GM23338 (cell line): Measurements from ENCODE around the gene ERP27. TPM values are rescaled to one million over a fixed set of nuclear protein-coding genes. Genes with fewer than 3 reads are reported as not detected.

Source experiments
- ATAC-seq: fragments of 200-7000 bp; cut with Tn5 transposase; 3 replicates; pipeline ENCODE4 v1.9.1; 2020
- DNase-seq: peaks from one replicate; pipeline ENCODE4 v3.0.0-alpha.2; 2015; ENCODE audit warnings: low spot score
- H2AFZ ChIP-seq: fragments of 200-600 bp; sonication (generic); 2 replicates; pipeline ENCODE4 v1.8.0; 2016; ENCODE audit warnings: antibody characterized with exemption, mild to moderate bottlenecking, moderate library complexity
- H3F3A ChIP-seq: fragments of 200-600 bp; sonication (generic); replicated peaks from 2 replicates; pipeline ENCODE4 v1.8.0; 2017; ENCODE audit warnings: antibody characterized with exemption, mixed run types, low read depth
- H3K27ac ChIP-seq: fragments of 200-600 bp; sonication (generic); 2 replicates; pipeline ENCODE4 v1.6.1; 2016; ENCODE audit warnings: low read depth
- H3K27me3 ChIP-seq: fragments of 200-600 bp; sonication (generic); 2 replicates; pipeline ENCODE4 v1.8.0; 2016; ENCODE audit warnings: mild to moderate bottlenecking, mixed run types, moderate library complexity; ENCODE audit not compliant: insufficient read depth
- H3K36me3 ChIP-seq: fragments of 200-600 bp; sonication (generic); 2 replicates; pipeline ENCODE4 v1.8.0; 2016; ENCODE audit warnings: mild to moderate bottlenecking; ENCODE audit not compliant: insufficient read depth
- H3K4me1 ChIP-seq: fragments of 200-600 bp; sonication (generic); 2 replicates; pipeline ENCODE4 v1.8.0; 2016; ENCODE audit warnings: mild to moderate bottlenecking, moderate library complexity; ENCODE audit not compliant: insufficient read depth
- H3K4me2 ChIP-seq: fragments of 200-600 bp; sonication (generic); 2 replicates; pipeline ENCODE4 v1.7.1; 2017; ENCODE audit warnings: mixed run types
- H3K4me3 ChIP-seq: fragments of 200-600 bp; sonication (generic); 2 replicates; pipeline ENCODE4 v1.6.1; 2016; ENCODE audit warnings: mixed run types
- H3K79me2 ChIP-seq: fragments of 200-600 bp; sonication (generic); replicated peaks from 2 replicates; pipeline ENCODE4 v1.8.0; 2017; ENCODE audit warnings: mild to moderate bottlenecking; ENCODE audit not compliant: insufficient read depth
- H3K9me2 ChIP-seq: fragments of 200-600 bp; sonication (generic); 2 replicates; pipeline ENCODE4 v1.8.0; 2017; ENCODE audit not compliant: insufficient read depth
- H4K20me1 ChIP-seq: fragments of 200-600 bp; sonication (generic); replicated peaks from 2 replicates; pipeline ENCODE4 v1.8.0; 2017; ENCODE audit warnings: mild to moderate bottlenecking; ENCODE audit not compliant: insufficient read depth
- H3K27ac Mint-ChIP-seq: 2 replicates; pipeline ENCODE4 v1.8.0; 2020; ENCODE audit warnings: inconsistent platforms, mild to moderate bottlenecking, moderate library complexity, mixed read lengths
- H3K27me3 Mint-ChIP-seq: 3 replicates; pipeline ENCODE4 v1.8.0; 2022; ENCODE audit warnings: low read depth, mild to moderate bottlenecking, moderate library complexity, mixed read lengths, inconsistent platforms; ENCODE audit not compliant: insufficient read depth, poor library complexity
- H3K36me3 Mint-ChIP-seq: 3 replicates; pipeline ENCODE4 v1.8.0; 2021; ENCODE audit warnings: low read depth, mild to moderate bottlenecking, inconsistent platforms, moderate library complexity, mixed read lengths
- H3K4me1 Mint-ChIP-seq: 3 replicates; pipeline ENCODE4 v1.8.0; 2020; ENCODE audit warnings: mild to moderate bottlenecking, inconsistent platforms, mixed read lengths
- H3K4me3 Mint-ChIP-seq: 3 replicates; pipeline ENCODE4 v1.8.0; 2021; ENCODE audit warnings: moderate library complexity, mild to moderate bottlenecking, inconsistent platforms, mixed read lengths
- H3K9me3 Mint-ChIP-seq: 3 replicates; pipeline ENCODE4 v1.8.0; 2020; ENCODE audit warnings: moderate library complexity, mild to moderate bottlenecking, inconsistent platforms, mixed read lengths
- CREB1 ChIP-seq: fragments of 250-450 bp; sonication (Bioruptor Pico); IDR thresholded peaks from 2 replicates; pipeline ENCODE4 v1.5.0; 2020; ENCODE audit warnings: low read depth, mild to moderate bottlenecking, moderate library complexity
- EZH2phosphoT487 ChIP-seq: fragments of 200-600 bp; sonication (generic); IDR thresholded peaks from one replicate; pipeline ENCODE4 v1.8.1; 2018; ENCODE audit warnings: antibody characterized with exemption; ENCODE audit not compliant: unreplicated experiment
- JUNB ChIP-seq: IDR thresholded peaks from one replicate; pipeline ENCODE4 v1.6.1; 2016; ENCODE audit warnings: antibody characterized with exemption; ENCODE audit not compliant: unreplicated experiment
- NANOG ChIP-seq: IDR thresholded peaks from 2 replicates; pipeline ENCODE4 v1.6.1; 2016; ENCODE audit warnings: antibody characterized with exemption, borderline replicate concordance
- REST ChIP-seq: IDR thresholded peaks from one replicate; pipeline ENCODE4 v1.6.1; 2018; ENCODE audit warnings: antibody characterized with exemption; ENCODE audit not compliant: unreplicated experiment
- ZNF331 ChIP-seq: fragments of 250-450 bp; sonication (Bioruptor Pico); IDR thresholded peaks from 2 replicates; pipeline ENCODE4 v1.5.0; 2020; ENCODE audit warnings: low read depth, mild to moderate bottlenecking, moderate library complexity
- polyA plus RNA-seq: library from polyadenylated mRNA; unstranded; fragments of >200 nt; fragmentation: Nextera tagmentation; extraction: Ambion mirVana; gene quantifications from 2 replicates; pipeline ENCODE4 v1.2.1, GENCODE V29; 2016
- total RNA-seq: library from RNA; depleted of rRNA; stranded (reverse); fragments of >200 nt; shearing (Covaris generic); gene quantifications from 2 replicates; pipeline ENCODE4 v1.2.3, GENCODE V29; 2014
- TF ChIP-seq, protein P1 (sequence below): fragments of 250-450 bp; sonication (Bioruptor Pico); IDR thresholded peaks from 2 replicates; pipeline ENCODE4 v1.5.0; 2020; ENCODE audit warnings: mild to moderate bottlenecking, moderate library complexity

The ERP27 gene
- total and polyA plus RNA-seq, 2 experiments from 2014 or later = not detected

- no peaks in the 10 kb centered on the region for H3F3A ChIP-seq
- H3K36me3 Mint-ChIP-seq = no peaks in the 10 kb centered on the region
- no peak overlapping the region for H3K4me3 Mint-ChIP-seq
- no peaks in the 10 kb centered on the region for H3K27me3 ChIP-seq
- peaks cover 18% of the 10 kb centered on the region for H3K4me1 Mint-ChIP-seq
- H3K27me3 Mint-ChIP-seq = no peaks in the 10 kb centered on the region
- H3K4me3 ChIP-seq = no peak overlapping the region
- no peak overlapping the region for H3K27ac ChIP-seq
- DNase-seq (peak; percentile 29), ATAC-seq (peak; percentile 77)
- H3K36me3 ChIP-seq = no peaks in the 10 kb centered on the region
- peak overlapping the region; percentile 50; the same call in 1 of the 2 replicates for H2AFZ ChIP-seq
- peak overlapping the region; percentile 50; the same call in 1 of the 2 replicates for H3K4me2 ChIP-seq
- H3K79me2 ChIP-seq = no peaks in the 10 kb centered on the region
- no peaks in the 10 kb centered on the region for H3K4me1 ChIP-seq
- TF ChIP-seq NANOG = no peak
- TF ChIP-seq JUNB = no peak
- TF ChIP-seq EZH2phosphoT487 = no peak
- no peak for TF ChIP-seq CREB1 (CRISPR knock-in tag)
- TF ChIP-seq REST = no peak
- TF ChIP-seq, protein P1, sequence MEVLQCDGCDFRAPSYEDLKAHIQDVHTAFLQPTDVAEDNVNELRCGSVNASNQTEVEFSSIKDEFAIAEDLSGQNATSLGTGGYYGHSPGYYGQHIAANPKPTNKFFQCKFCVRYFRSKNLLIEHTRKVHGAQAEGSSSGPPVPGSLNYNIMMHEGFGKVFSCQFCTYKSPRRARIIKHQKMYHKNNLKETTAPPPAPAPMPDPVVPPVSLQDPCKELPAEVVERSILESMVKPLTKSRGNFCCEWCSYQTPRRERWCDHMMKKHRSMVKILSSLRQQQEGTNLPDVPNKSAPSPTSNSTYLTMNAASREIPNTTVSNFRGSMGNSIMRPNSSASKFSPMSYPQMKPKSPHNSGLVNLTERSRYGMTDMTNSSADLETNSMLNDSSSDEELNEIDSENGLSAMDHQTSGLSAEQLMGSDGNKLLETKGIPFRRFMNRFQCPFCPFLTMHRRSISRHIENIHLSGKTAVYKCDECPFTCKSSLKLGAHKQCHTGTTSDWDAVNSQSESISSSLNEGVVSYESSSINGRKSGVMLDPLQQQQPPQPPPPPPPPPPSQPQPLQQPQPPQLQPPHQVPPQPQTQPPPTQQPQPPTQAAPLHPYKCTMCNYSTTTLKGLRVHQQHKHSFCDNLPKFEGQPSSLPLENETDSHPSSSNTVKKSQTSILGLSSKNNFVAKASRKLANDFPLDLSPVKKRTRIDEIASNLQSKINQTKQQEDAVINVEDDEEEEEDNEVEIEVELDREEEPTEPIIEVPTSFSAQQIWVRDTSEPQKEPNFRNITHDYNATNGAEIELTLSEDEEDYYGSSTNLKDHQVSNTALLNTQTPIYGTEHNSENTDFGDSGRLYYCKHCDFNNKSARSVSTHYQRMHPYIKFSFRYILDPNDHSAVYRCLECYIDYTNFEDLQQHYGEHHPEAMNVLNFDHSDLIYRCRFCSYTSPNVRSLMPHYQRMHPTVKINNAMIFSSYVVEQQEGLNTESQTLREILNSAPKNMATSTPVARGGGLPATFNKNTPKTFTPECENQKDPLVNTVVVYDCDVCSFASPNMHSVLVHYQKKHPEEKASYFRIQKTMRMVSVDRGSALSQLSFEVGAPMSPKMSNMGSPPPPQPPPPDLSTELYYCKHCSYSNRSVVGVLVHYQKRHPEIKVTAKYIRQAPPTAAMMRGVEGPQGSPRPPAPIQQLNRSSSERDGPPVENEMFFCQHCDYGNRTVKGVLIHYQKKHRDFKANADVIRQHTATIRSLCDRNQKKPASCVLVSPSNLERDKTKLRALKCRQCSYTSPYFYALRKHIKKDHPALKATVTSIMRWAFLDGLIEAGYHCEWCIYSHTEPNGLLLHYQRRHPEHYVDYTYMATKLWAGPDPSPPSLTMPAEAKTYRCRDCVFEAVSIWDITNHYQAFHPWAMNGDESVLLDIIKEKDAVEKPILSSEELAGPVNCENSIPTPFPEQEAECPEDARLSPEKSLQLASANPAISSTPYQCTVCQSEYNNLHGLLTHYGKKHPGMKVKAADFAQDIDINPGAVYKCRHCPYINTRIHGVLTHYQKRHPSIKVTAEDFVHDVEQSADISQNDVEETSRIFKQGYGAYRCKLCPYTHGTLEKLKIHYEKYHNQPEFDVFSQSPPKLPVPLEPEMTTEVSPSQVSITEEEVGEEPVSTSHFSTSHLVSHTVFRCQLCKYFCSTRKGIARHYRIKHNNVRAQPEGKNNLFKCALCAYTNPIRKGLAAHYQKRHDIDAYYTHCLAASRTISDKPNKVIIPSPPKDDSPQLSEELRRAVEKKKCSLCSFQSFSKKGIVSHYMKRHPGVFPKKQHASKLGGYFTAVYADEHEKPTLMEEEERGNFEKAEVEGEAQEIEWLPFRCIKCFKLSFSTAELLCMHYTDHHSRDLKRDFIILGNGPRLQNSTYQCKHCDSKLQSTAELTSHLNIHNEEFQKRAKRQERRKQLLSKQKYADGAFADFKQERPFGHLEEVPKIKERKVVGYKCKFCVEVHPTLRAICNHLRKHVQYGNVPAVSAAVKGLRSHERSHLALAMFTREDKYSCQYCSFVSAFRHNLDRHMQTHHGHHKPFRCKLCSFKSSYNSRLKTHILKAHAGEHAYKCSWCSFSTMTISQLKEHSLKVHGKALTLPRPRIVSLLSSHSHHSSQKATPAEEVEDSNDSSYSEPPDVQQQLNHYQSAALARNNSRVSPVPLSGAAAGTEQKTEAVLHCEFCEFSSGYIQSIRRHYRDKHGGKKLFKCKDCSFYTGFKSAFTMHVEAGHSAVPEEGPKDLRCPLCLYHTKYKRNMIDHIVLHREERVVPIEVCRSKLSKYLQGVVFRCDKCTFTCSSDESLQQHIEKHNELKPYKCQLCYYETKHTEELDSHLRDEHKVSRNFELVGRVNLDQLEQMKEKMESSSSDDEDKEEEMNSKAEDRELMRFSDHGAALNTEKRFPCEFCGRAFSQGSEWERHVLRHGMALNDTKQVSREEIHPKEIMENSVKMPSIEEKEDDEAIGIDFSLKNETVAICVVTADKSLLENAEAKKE (CRISPR knock-in tag) = no peak
- TF ChIP-seq ZNF331 (CRISPR knock-in tag) = no peak
- no peaks in the 10 kb centered on the region; the same call in 1 of the 2 replicates for H3K9me2 ChIP-seq
- H3K27ac Mint-ChIP-seq = 0 out of 2 replicates have a peak overlapping the region, but pooled peaks have one; percentile 35
- no peaks in the 10 kb centered on the region for H4K20me1 ChIP-seq
- H3K9me3 Mint-ChIP-seq = no peaks in the 10 kb centered on the region
Measured at GRCh38 chr12:14960548-14961465, 22.5 kb upstream of the ERP27 start.
